Astrocyte (in vitro differentiated cells and primary cell): ENCODE data around the gene INIP. TPM values are rescaled to one million over a fixed set of nuclear protein-coding genes. Genes with fewer than 3 reads are reported as not detected.

Experiments used
- DNase-seq: peaks from one replicate; pipeline ENCODE4 v3.0.0-alpha.2; 2010; ENCODE audit warnings: low read depth
- FAIRE-seq: peaks from 2 replicates; lab custom pipeline; 2011; peaks lifted over from hg19 to GRCh38; lab: Jason Lieb, UNC
- H2AFZ ChIP-seq: 2 replicates; pipeline ENCODE4 v1.6.0; 2012; ENCODE audit warnings: low read depth, low read length, inconsistent platforms
- H3K27ac ChIP-seq: 2 replicates; pipeline ENCODE4 v1.5.1; 2011; ENCODE audit warnings: low read depth, low read length, inconsistent platforms
- H3K27me3 ChIP-seq: 2 replicates; pipeline ENCODE4 v1.6.0; 2011; ENCODE audit warnings: low read length, inconsistent platforms; ENCODE audit not compliant: insufficient read depth
- H3K36me3 ChIP-seq: 2 replicates; pipeline ENCODE4 v1.5.1; 2011; ENCODE audit warnings: low read length, inconsistent platforms; ENCODE audit not compliant: insufficient read depth
- H3K4me1 ChIP-seq: 2 replicates; pipeline ENCODE4 v1.5.1; 2011; ENCODE audit warnings: low read length, inconsistent platforms; ENCODE audit not compliant: insufficient read depth
- H3K4me2 ChIP-seq: 2 replicates; pipeline ENCODE4 v1.6.0; 2012; ENCODE audit warnings: low read length, inconsistent platforms
- H3K4me3 ChIP-seq: 2 replicates; pipeline ENCODE4 v1.5.1; 2011; ENCODE audit warnings: low read depth, mild to moderate bottlenecking, low read length, inconsistent platforms; ENCODE audit not compliant: insufficient read depth
- H3K79me2 ChIP-seq: 2 replicates; pipeline ENCODE4 v1.6.0; 2012; ENCODE audit warnings: mild to moderate bottlenecking, low read length, inconsistent platforms; ENCODE audit not compliant: insufficient read depth
- H3K9ac ChIP-seq: 2 replicates; pipeline ENCODE4 v1.6.0; 2012; ENCODE audit warnings: mild to moderate bottlenecking, low read length, inconsistent platforms
- H3K9me3 ChIP-seq: 2 replicates; pipeline ENCODE4 v1.5.1; 2012; ENCODE audit warnings: low read depth, mild to moderate bottlenecking, low read length, inconsistent platforms; ENCODE audit not compliant: insufficient read depth
- H4K20me1 ChIP-seq: 2 replicates; pipeline ENCODE4 v1.6.0; 2012; ENCODE audit warnings: low read length, inconsistent platforms; ENCODE audit not compliant: insufficient read depth
- H3K27ac Mint-ChIP-seq: one replicate; pipeline ENCODE4 v1.8.0; 2021; ENCODE audit warnings: mild to moderate bottlenecking, mixed read lengths; ENCODE audit not compliant: unreplicated experiment
- H3K27me3 Mint-ChIP-seq: one replicate; pipeline ENCODE4 v1.8.0; 2021; ENCODE audit warnings: low read depth, mixed read lengths; ENCODE audit not compliant: unreplicated experiment
- H3K36me3 Mint-ChIP-seq: one replicate; pipeline ENCODE4 v1.8.0; 2021; ENCODE audit warnings: low read depth, mixed read lengths; ENCODE audit not compliant: unreplicated experiment
- H3K4me1 Mint-ChIP-seq: one replicate; pipeline ENCODE4 v1.8.0; 2021; ENCODE audit warnings: low read depth, mixed read lengths; ENCODE audit not compliant: unreplicated experiment
- H3K4me3 Mint-ChIP-seq: one replicate; pipeline ENCODE4 v1.8.0; 2021; ENCODE audit warnings: mild to moderate bottlenecking, moderate library complexity, mixed read lengths; ENCODE audit not compliant: unreplicated experiment
- H3K9me3 Mint-ChIP-seq: one replicate; pipeline ENCODE4 v1.8.0; 2021; ENCODE audit warnings: mild to moderate bottlenecking, mixed read lengths; ENCODE audit not compliant: unreplicated experiment
- EZH2 ChIP-seq: IDR thresholded peaks from 2 replicates; pipeline ENCODE4 v1.6.1; 2012; ENCODE audit warnings: mild to moderate bottlenecking, low read length, inconsistent platforms; ENCODE audit not compliant: insufficient read depth
- total RNA-seq: library from RNA; stranded (reverse); gene quantifications from 2 replicates; pipeline ENCODE4 v1.2.1, GENCODE V29; 2021
- TF ChIP-seq, protein P1 (sequence below): IDR thresholded peaks from 2 replicates; pipeline ENCODE4 v1.5.1; 2011; ENCODE audit warnings: low read depth, mild to moderate bottlenecking, inconsistent platforms, low read length, moderate library complexity; ENCODE audit not compliant: insufficient read depth

Gene INIP
- total RNA-seq, 1 donor from 2014 or later = 23.1 TPM

DNA sequence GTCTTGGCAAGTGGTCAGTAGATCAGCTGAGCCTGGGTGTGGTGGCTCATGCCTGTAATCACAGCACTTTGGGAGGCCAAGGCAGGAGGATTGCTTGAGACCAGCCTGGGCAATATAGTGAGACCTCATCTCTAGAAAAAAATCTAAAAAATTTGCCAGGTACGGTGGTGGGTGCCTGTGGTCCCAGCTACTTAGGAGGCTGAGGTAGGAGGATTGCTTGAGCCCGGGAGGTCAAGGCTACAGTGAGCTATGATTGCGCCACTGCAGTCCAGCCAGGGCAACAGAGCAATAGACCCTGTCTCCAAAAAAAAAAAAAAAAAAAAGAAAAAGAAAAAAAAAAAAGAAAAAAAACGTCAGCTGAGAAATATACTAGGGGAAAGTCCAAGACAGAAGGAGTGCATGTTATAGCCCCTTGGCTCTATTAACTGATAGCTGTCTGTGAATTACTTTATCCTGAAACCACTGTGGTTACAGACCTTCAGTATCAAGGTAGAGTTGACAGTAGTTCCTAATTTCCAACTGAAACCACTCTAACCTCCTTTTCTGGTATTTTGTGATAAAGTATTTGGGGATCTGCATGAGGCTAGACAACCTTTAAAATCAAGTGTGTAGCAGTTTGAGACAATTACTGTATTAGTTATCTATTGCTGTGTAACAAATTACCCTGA lies 2.3 kb upstream of the INIP start:
- Mint-ChIP-seq H3K27ac (no peak overlapping the region), H3K4me3 (no peak overlapping the region), H3K36me3 (no peaks in the 10 kb centered on the region), H3K9me3 (no peaks in the 10 kb centered on the region), H3K27me3 (no peaks in the 10 kb centered on the region), H3K4me1 (peaks cover 2% of the 10 kb centered on the region)
- Histone ChIP-seq H3K36me3 (no peaks in the 10 kb centered on the region), H3K27me3 (no peaks in the 10 kb centered on the region), H3K9ac (no peak overlapping the region), H4K20me1 (no peaks in the 10 kb centered on the region), H3K79me2 (peaks cover 20% of the 10 kb centered on the region), H3K27ac (no peak overlapping the region), H3K9me3 (no peaks in the 10 kb centered on the region), H3K4me2 (no peak overlapping the region), H3K4me1 (no peaks in the 10 kb centered on the region), H3K4me3 (no peak overlapping the region), H2AFZ (no peak overlapping the region)
- TF ChIP-seq, protein P1, sequence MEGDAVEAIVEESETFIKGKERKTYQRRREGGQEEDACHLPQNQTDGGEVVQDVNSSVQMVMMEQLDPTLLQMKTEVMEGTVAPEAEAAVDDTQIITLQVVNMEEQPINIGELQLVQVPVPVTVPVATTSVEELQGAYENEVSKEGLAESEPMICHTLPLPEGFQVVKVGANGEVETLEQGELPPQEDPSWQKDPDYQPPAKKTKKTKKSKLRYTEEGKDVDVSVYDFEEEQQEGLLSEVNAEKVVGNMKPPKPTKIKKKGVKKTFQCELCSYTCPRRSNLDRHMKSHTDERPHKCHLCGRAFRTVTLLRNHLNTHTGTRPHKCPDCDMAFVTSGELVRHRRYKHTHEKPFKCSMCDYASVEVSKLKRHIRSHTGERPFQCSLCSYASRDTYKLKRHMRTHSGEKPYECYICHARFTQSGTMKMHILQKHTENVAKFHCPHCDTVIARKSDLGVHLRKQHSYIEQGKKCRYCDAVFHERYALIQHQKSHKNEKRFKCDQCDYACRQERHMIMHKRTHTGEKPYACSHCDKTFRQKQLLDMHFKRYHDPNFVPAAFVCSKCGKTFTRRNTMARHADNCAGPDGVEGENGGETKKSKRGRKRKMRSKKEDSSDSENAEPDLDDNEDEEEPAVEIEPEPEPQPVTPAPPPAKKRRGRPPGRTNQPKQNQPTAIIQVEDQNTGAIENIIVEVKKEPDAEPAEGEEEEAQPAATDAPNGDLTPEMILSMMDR = no peak
- no peak for TF ChIP-seq EZH2
- DNase-seq = no peak
- FAIRE-seq = no peak

DNA sequence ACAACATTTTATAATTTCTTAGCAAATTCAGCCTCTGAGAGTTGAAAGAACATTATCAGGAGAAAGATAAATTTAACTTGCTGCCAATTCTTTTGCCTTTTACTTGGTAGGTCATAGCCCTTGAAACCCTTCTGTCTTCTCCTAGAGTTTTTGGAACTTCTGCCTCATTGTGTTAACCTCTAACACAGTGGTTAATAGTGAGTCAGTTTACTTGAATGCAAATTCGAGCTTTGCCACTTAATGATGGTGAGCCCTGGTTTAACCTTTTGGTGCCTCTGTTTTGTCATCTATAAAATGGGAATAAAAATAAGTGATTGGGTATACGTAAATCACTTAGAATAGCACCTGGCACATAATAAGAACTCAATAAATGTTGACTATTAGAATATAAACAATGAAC lies 1.8 kb upstream of the INIP start:
- H3K4me1 ChIP-seq = no peaks in the 10 kb centered on the region
- H3K27ac Mint-ChIP-seq = peak overlapping the region; percentile 27
- no peaks in the 10 kb centered on the region for H3K9me3 Mint-ChIP-seq
- H3K4me2 ChIP-seq = no peak overlapping the region
- H3K9ac ChIP-seq = no peak overlapping the region
- H3K4me3 ChIP-seq = no peak overlapping the region
- H3K36me3 ChIP-seq = no peaks in the 10 kb centered on the region
- DNase-seq (peak; percentile 6), FAIRE-seq (no peak)
- no peak overlapping the region for H2AFZ ChIP-seq
- no peak overlapping the region for H3K4me3 Mint-ChIP-seq
- H3K4me1 Mint-ChIP-seq = peaks cover 2% of the 10 kb centered on the region
- H3K27me3 Mint-ChIP-seq = no peaks in the 10 kb centered on the region
- no peaks in the 10 kb centered on the region for H3K27me3 ChIP-seq
- no peaks in the 10 kb centered on the region for H3K36me3 Mint-ChIP-seq
- TF ChIP-seq EZH2 = no peak
- TF ChIP-seq, protein P1 = no peak
- H3K27ac ChIP-seq = no peak overlapping the region
- H3K9me3 ChIP-seq = no peaks in the 10 kb centered on the region
- H4K20me1 ChIP-seq = no peaks in the 10 kb centered on the region
- H3K79me2 ChIP-seq = peaks cover 20% of the 10 kb centered on the region

DNA sequence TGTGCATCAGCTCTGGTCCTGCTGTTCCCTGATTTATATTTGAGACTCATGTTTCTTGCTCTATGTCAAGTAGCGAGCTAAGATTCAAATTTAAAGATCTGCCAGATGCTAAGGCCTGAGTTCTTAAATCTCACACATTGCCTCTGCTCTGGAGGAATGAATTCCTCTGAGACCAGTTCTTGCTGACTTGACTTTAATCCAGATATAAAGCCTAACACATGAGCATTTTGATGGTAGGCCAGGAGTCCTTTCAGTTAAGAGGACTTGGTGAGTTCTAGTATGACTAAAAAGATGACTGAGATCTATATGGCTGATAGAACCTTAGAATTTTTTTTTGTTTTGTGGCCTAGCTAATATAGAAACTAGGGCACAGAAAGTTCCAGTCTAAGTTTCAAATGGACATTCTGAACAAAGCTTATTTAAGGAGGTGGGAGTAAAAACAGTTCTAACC lies 1.3 kb upstream of the INIP start:
- Histone ChIP-seq H3K9me3 (no peaks in the 10 kb centered on the region), H3K4me3 (no peak overlapping the region), H3K27ac (no peak overlapping the region), H3K36me3 (no peaks in the 10 kb centered on the region), H3K79me2 (peaks cover 21% of the 10 kb centered on the region), H4K20me1 (no peaks in the 10 kb centered on the region), H3K4me1 (no peaks in the 10 kb centered on the region), H3K27me3 (no peaks in the 10 kb centered on the region), H3K9ac (no peak overlapping the region), H3K4me2 (no peak overlapping the region), H2AFZ (no peak overlapping the region)
- Mint-ChIP-seq H3K36me3 (no peaks in the 10 kb centered on the region), H3K4me1 (peaks cover 2% of the 10 kb centered on the region), H3K9me3 (no peaks in the 10 kb centered on the region), H3K4me3 (peak overlapping the region; percentile 71), H3K27me3 (no peaks in the 10 kb centered on the region), H3K27ac (no peak overlapping the region)
- no peak for FAIRE-seq
- no peak for TF ChIP-seq EZH2
- TF ChIP-seq, protein P1 = no peak
- DNase-seq = no peak
